K562 (cell line): Measurements from ENCODE around the gene OSBPL3. TPM values are rescaled to one million over a fixed set of nuclear protein-coding genes. Genes with fewer than 3 reads are reported as not detected.

Source experiments
- ATAC-seq: fragments of 200-7000 bp; cut with Tn5 transposase; 3 replicates; pipeline ENCODE4 v1.9.1; 2020; ENCODE audit warnings: moderate library complexity
- BruUV-seq: library from RNA; stranded (reverse); fragments of 400-500 nt; replicated peaks from 2 replicates; lab custom pipeline; 2021; lab: Mats Ljungman, UMichigan
- CTCF ChIA-PET: fragments of 300-600 bp; formaldehyde crosslinking; extraction: SDS; loops from one replicate; lab custom pipeline; 2021; ENCODE audit warnings: low intra/inter-chr PET ratio; lab: Yijun Ruan, JAX
- POLR2A ChIA-PET: fragments of 300-600, 350-650 bp; sonication (Branson Sonifier 250); formaldehyde crosslinking; extraction: SDS; loops from one replicate; lab custom pipeline; 2021; ENCODE audit warnings: antibody characterized with exemption, inconsistent platforms; lab: Yijun Ruan, JAX
- DNase-seq, 4 experiments: peaks; one replicate each; pipeline versions ENCODE4 v3.0.0 to v3.0.0-alpha.2; 2011 to 2018; ENCODE audit warnings: low spot score in 3 of 4, mixed read lengths in 3 of 4; ENCODE audit errors: extremely low read depth in 1 of 4
- FAIRE-seq: peaks from 2 replicates; lab custom pipeline; 2011; peaks lifted over from hg19 to GRCh38; lab: Jason Lieb, UNC
- H2AFZ ChIP-seq: 2 replicates; pipeline ENCODE4 v1.6.0; 2011; ENCODE audit warnings: low read depth, low read length, control low read depth, inconsistent platforms
- H3K27ac ChIP-seq: fragments of 200-600 bp; 3 replicates; pipeline ENCODE4 v1.8.0; 2011; ENCODE audit warnings: low read depth, mild to moderate bottlenecking, control low read depth, inconsistent platforms, low read length, moderate library complexity, mixed read lengths; ENCODE audit errors: extremely low read depth
- H3K27me3 ChIP-seq, 2 experiments: fragments of 300-600 bp in 1 of 2; 2 replicates in 1 of 2; 3 replicates in 1 of 2; pipeline versions ENCODE4 v1.6.0 to v1.8.0; 2011; ENCODE audit warnings: inconsistent platforms in 2 of 2, low read length in 2 of 2, mild to moderate bottlenecking in 1 of 2, mixed read lengths in 1 of 2, moderate library complexity in 1 of 2; ENCODE audit not compliant: control insufficient read depth in 2 of 2, insufficient read depth in 2 of 2
- H3K36me3 ChIP-seq: fragments of 300-600 bp; 3 replicates; pipeline ENCODE4 v1.8.0; 2011; ENCODE audit warnings: mild to moderate bottlenecking, low read length, inconsistent platforms; ENCODE audit not compliant: control insufficient read depth, insufficient read depth
- H3K4me1 ChIP-seq, 2 experiments: fragments of 200-600 bp in 1 of 2; replicated peaks in 1 of 2; 2 replicates in 1 of 2; 3 replicates in 1 of 2; pipeline versions ENCODE4 v1.5.1 to v1.8.0; 2011; ENCODE audit warnings: inconsistent platforms in 2 of 2, low read length in 2 of 2, mild to moderate bottlenecking in 1 of 2, mixed read lengths in 1 of 2, moderate library complexity in 1 of 2; ENCODE audit not compliant: control insufficient read depth in 2 of 2, insufficient read depth in 2 of 2
- H3K4me2 ChIP-seq: 2 replicates; pipeline ENCODE4 v1.6.1; 2011; ENCODE audit warnings: low read length, control low read depth, inconsistent platforms, mixed read lengths; ENCODE audit not compliant: insufficient read depth
- H3K4me3 ChIP-seq: fragments of 200-600 bp; sonication (generic), shearing (Covaris generic); 2 replicates; pipeline ENCODE4 v1.5.1; 2016; ENCODE audit warnings: control low read depth, inconsistent platforms
- H3K79me2 ChIP-seq: fragments of 200-600 bp; 3 replicates; pipeline ENCODE4 v1.8.0; 2011; ENCODE audit warnings: low read length, inconsistent platforms; ENCODE audit not compliant: control insufficient read depth, insufficient read depth
- H3K9ac ChIP-seq, 2 experiments: 2 replicates each; pipeline versions ENCODE4 v1.6.0 to v1.6.1; 2011; ENCODE audit warnings: low read depth in 2 of 2, low read length in 2 of 2, control low read depth in 1 of 2, inconsistent platforms in 1 of 2, mild to moderate bottlenecking in 1 of 2, mixed read lengths in 1 of 2; ENCODE audit not compliant: insufficient read depth in 1 of 2
- H3K9me1 ChIP-seq: one replicate; pipeline ENCODE4 v1.6.0; 2011; ENCODE audit warnings: inconsistent platforms, mild to moderate bottlenecking, low read length, moderate library complexity; ENCODE audit not compliant: control insufficient read depth, insufficient read depth
- H3K9me3 ChIP-seq: replicated peaks from 2 replicates; pipeline ENCODE4 v1.5.1; 2011; ENCODE audit warnings: low read depth, low read length, inconsistent platforms; ENCODE audit not compliant: control insufficient read depth, insufficient read depth
- H4K20me1 ChIP-seq: replicated peaks from 2 replicates; pipeline ENCODE4 v1.6.1; 2011; ENCODE audit warnings: low read length, inconsistent platforms, mixed read lengths; ENCODE audit not compliant: control insufficient read depth, insufficient read depth
- CREBBP ChIP-seq: IDR thresholded peaks from one replicate; pipeline ENCODE4 v1.6.1; 2012; ENCODE audit warnings: low read depth, mild to moderate bottlenecking, control low read depth, inconsistent platforms, low read length
- HINFP ChIP-seq: fragments of 450-650 bp; conservative IDR thresholded peaks from 2 replicates; pipeline ENCODE4 v1.6.1; 2016; ENCODE audit warnings: missing genetic modification characterization, low read depth, mild to moderate bottlenecking, control low read depth, missing compliant biosample characterization
- LCOR ChIP-seq: sonication (generic); formaldehyde crosslinking; IDR thresholded peaks from 2 replicates; pipeline ENCODE4 v1.8.0; 2022; ENCODE audit warnings: mild to moderate bottlenecking, missing genetic modification reagents
- NR0B1 ChIP-seq: fragments of 450-650 bp; IDR thresholded peaks from one replicate; pipeline ENCODE4 v1.6.1; 2018; ENCODE audit warnings: mild to moderate bottlenecking, moderate library complexity; ENCODE audit not compliant: partially characterized antibody
- NR2C2 ChIP-seq, 2 experiments: fragments of 200-800 bp in 1 of 2; sonication (Bioruptor generic) in 1 of 2; sonication (generic) in 1 of 2; formaldehyde crosslinking in 1 of 2; IDR thresholded peaks; 2 replicates each; pipeline versions ENCODE4 v1.6.1 to v1.8.0; 2016 to 2022; ENCODE audit warnings: mild to moderate bottlenecking in 1 of 2, missing compliant biosample characterization in 1 of 2, missing genetic modification characterization in 1 of 2, missing genetic modification reagents in 1 of 2
- PRPF4 ChIP-seq: fragments of 200-400 bp; formaldehyde crosslinking; IDR thresholded peaks from one replicate; pipeline ENCODE4 v1.6.1; 2017; ENCODE audit warnings: low read length, low read depth, mild to moderate bottlenecking; ENCODE audit not compliant: insufficient read depth, poor library complexity, severe bottlenecking
- PURB ChIP-seq: sonication (generic); formaldehyde crosslinking; IDR thresholded peaks from 2 replicates; pipeline ENCODE4 v1.9.0; 2021; ENCODE audit warnings: low read depth, mild to moderate bottlenecking, missing genetic modification reagents
- SETDB1 ChIP-seq: IDR thresholded peaks from one replicate; pipeline ENCODE4 v1.6.1; 2012; ENCODE audit warnings: low read length, control low read depth, inconsistent platforms
- TCF3 ChIP-seq: sonication (generic); formaldehyde crosslinking; IDR thresholded peaks from 2 replicates; pipeline ENCODE4 v1.4.0; 2020; ENCODE audit warnings: mild to moderate bottlenecking, missing genetic modification reagents
- THRB ChIP-seq: fragments of 450-650 bp; formaldehyde crosslinking; conservative IDR thresholded peaks from 2 replicates; pipeline ENCODE4 v1.4.0; 2022; ENCODE audit warnings: mild to moderate bottlenecking, missing genetic modification characterization
- WGBS: fragments of 100-300 bp; shearing (Covaris generic); methylation state at CpG from one replicate; pipeline ENCODE4 v1.1.6; 2016; ENCODE audit warnings: low coverage, mixed read lengths; ENCODE audit not compliant: insufficient coverage; ENCODE audit errors: missing lambda C conversion rate; 5-methylcytosine and 5-hydroxymethylcytosine counted together
- in situ Hi-C: fragments of 300-500 bp; cut with MboI; formaldehyde crosslinking; loops from 4 replicates; pipeline ENCODE4 v1.15.0; 2018; ENCODE audit warnings: inconsistent platforms, mixed read lengths
- intact Hi-C: fragments of 100-400 bp; cut with micrococcal nuclease; formaldehyde crosslinking; loops from 2 replicates; pipeline ENCODE4 v1.14.2; 2022
- polyA plus RNA-seq, 8 experiments: library from polyadenylated mRNA; depleted of rRNA in 4 of 8; stranded (reverse) in 5 of 8; unstranded in 3 of 8; fragments of >200 nt; fragmentation: Nextera tagmentation in 2 of 8; fragmentation: Illumina TruSeq in 1 of 8; extraction: Ambion mirVana in 2 of 8; extraction: Trizol in 1 of 8; gene quantifications; 2 replicates each; pipeline versions ENCODE4 v1.2.1 to v1.2.3, GENCODE V29; 2011 to 2014; ENCODE audit warnings: inconsistent platforms in 1 of 8, missing spikeins in 1 of 8
- total RNA-seq, 7 experiments: library from RNA; depleted of rRNA in 6 of 7; stranded (reverse); fragments of >200 nt in 6 of 7; fragmentation: Illumina TruSeq in 2 of 7; extraction: Trizol in 2 of 7; gene quantifications; 2 replicates each; pipeline versions ENCODE4 v1.2.1 to v1.2.3, GENCODE V29; 2011 to 2021; ENCODE audit warnings: low replicate concordance in 1 of 7

OSBPL3 gene
- total and polyA plus RNA-seq, 9 of the 15 experiments (the other 6 are each of a cell fraction or from before 2014, with no cell fraction given), result 4.8 to 37.2 (median 26.5) TPM

- H2AFZ ChIP-seq, result no peak overlapping the region
- TF ChIP-seq LCOR (CRISPR knock-in tag) (no peak), PRPF4 (no peak), NR0B1 (no peak), NR2C2 (CRISPR knock-in tag; IDR thresholded peaks at IDR 0.05) (no peak), NR2C2 (tag; IDR thresholded peaks at IDR 0.05) (no peak), PURB (CRISPR knock-in tag) (no peak), SETDB1 (no peak), CREBBP (no peak), HINFP (tag) (no peak), TCF3 (CRISPR knock-in tag) (no peak), THRB (CRISPR knock-in tag) (no peak)
- TF ChIP-seq, all 486 proteins: peak for 0
- WGBS, result 4% methylated on average over 3 of the region's 3 CpGs
- peaks cover 2 to 8% of the 10 kb centered on the region in 2 experiments; a peak in 3 of 5 replicates for H3K4me1 ChIP-seq
- in situ Hi-C loops, result no loop called here
- peaks cover 16 to 30% of the 10 kb centered on the region in 2 experiments for H3K27me3 ChIP-seq
- H3K9me3 ChIP-seq, result no peaks in the 10 kb centered on the region
- no peaks in the 10 kb centered on the region for H3K36me3 ChIP-seq
- ChIA-PET POLR2A (interaction anchor here (1.3 to 1.5 kb wide), 3 partner anchors 8 to 11 kb away, joined by 3 to 4 read pairs (median 4); no protein-coding TSS in a partner anchor), CTCF (no interaction called here)
- BruUV-seq, result no TSS peak
- no peak for FAIRE-seq
- no peaks in the 10 kb centered on the region for H3K9me1 ChIP-seq
- no peaks in the 10 kb centered on the region for H3K79me2 ChIP-seq
- intact Hi-C loops, result no loop called here
- no peak for DNase-seq
- H3K4me3 ChIP-seq, result no peak overlapping the region
- H3K9ac ChIP-seq, result no peak overlapping the region
- no peaks in the 10 kb centered on the region for H4K20me1 ChIP-seq
- H3K27ac ChIP-seq, result no peak overlapping the region
- no peak for ATAC-seq
- no peak overlapping the region for H3K4me2 ChIP-seq
Observed at GRCh38 chr7:24752073-24752800, 227.7 kb downstream of the OSBPL3 start.
